Measurements from ENCODE around the gene PCNA.

PCNA gene

DNA sequence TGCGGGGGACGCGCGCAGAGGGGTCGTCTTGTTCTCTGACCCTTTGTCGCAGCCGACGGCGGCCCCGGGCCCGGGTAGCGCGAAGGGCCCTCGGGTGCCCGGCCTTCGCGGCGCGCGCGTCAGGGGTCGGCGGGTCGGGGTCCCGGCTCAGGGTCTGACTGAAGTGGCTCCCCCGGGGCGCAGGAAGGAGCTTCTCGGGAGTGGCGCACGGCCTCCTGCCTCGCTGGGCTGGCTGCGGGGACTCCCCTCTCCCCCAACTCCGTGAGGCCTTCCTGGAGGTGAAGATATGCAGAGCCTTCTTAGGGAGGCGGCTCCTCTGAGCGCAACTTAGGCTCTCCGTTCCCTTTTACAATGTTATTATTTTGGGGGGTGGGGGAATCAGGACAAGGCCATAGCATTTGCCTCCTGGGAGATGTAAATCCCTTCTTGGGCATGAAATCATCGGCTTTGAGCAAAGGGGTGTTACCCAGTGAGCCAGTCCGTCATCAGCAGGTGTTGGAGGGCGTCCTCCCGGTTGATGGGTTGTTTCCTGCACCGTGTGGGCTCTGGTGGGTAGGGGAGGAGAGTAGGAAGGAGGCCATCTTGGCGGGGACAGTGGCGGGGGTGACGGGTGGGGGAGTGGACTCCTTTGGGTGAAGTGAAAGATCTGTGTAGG, 7.6 kb upstream of the PCNA start:
- H3K4me3 ChIP-seq (ENCODE audit: low read depth, low read length): peak overlapping the region; percentile 78
- TF ChIP-seq, protein P1, sequence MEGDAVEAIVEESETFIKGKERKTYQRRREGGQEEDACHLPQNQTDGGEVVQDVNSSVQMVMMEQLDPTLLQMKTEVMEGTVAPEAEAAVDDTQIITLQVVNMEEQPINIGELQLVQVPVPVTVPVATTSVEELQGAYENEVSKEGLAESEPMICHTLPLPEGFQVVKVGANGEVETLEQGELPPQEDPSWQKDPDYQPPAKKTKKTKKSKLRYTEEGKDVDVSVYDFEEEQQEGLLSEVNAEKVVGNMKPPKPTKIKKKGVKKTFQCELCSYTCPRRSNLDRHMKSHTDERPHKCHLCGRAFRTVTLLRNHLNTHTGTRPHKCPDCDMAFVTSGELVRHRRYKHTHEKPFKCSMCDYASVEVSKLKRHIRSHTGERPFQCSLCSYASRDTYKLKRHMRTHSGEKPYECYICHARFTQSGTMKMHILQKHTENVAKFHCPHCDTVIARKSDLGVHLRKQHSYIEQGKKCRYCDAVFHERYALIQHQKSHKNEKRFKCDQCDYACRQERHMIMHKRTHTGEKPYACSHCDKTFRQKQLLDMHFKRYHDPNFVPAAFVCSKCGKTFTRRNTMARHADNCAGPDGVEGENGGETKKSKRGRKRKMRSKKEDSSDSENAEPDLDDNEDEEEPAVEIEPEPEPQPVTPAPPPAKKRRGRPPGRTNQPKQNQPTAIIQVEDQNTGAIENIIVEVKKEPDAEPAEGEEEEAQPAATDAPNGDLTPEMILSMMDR (IDR thresholded peaks at IDR 0.05; ENCODE audit: borderline replicate concordance, insufficient read depth, low read depth, low read length): no peak

DNA sequence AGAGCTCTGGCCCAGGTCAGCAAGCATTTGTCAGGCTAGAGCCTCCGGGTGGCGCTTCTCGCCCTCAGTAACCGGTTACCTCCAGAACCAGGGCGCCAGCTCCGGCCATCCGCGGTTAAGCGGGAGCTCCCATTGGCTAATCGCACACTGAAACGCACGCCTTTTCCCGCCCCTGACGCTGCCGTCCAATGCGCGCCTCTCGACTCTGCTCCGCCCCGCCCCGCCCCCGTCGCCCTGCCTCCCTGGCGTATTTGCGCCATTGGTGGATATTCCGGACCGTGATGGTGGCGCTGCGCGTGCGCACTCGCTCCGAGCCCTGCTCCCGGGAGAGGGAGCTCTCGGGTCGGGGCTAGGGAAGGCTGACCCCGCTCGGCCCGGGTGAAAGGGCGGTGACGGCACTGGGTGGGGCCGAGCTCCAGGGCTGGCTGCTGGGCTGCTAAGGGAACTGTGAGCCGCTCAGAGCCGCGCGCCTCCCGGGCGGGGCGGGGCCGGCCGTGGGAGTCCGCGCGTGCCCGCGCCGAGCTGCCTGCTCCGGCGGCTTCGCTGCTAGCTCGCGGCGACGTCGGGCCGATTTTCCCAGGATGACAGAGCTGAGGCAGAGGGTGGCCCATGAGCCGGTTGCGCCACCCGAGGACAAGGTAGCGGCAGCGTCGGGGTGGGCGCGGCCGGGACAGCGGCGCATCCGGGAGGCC, 6.9 kb upstream of the PCNA start, which contains the start of gene CDS2:
TSS of gene CDS2 (plus strand) at position 497 of the 692 bp plus-strand sequence. CDS start at position 582, 85 bp downstream.
- H3K4me3 ChIP-seq (ENCODE audit: low read depth, low read length): peak within 1 kb of the TSS; percentile 78
- TF ChIP-seq, protein P1 (IDR thresholded peaks at IDR 0.05; ENCODE audit: borderline replicate concordance, insufficient read depth, low read depth, low read length): peak; percentile 65

DNA sequence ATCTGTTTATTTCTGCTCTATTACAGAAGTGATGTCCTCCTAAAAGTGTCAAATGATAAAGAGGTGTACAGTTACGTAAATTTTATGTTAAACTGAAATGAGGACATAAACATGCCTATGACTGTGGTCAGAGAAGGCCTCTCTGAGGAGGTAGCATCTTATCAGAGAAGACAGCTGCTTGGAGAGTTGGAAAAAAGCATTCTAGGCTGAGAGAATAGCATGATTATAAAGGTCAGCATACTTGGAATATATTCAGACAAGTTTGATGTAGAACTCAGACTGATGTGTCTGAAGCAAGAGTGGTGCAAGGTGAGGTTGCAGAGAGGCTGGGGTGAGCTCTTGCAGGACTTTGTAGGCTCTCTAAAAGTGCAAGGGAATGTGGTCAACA, 3.1 kb upstream of the PCNA start:
- TF ChIP-seq, protein P1 (IDR thresholded peaks at IDR 0.05; ENCODE audit: borderline replicate concordance, insufficient read depth, low read depth, low read length): no peak

DNA sequence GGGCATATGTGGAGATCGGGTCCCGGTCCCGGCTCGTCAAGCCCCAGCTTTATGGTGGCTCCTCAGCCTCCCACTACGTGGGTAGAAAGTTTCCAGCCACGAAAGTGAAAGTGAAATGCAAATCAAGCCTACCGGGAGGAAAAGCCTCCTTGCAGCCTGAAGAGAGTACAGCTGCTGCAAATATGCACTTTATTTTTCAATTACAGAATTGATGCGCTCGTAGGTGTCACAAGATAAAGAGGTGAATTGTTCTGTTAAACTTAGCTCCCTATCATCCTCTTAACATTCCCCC, 373 bp upstream of the PCNA start:
- TF ChIP-seq, protein P1 (IDR thresholded peaks at IDR 0.05; ENCODE audit: borderline replicate concordance, insufficient read depth, low read depth, low read length): no peak
- H3K4me3 ChIP-seq (ENCODE audit: low read depth, low read length): peak overlapping the region; percentile 47

More for the DNA sequence above, 3.1 kb upstream of the PCNA start:
- no peak overlapping the region for H3K4me3 ChIP-seq (ENCODE audit: low read depth, low read length)

DNA sequence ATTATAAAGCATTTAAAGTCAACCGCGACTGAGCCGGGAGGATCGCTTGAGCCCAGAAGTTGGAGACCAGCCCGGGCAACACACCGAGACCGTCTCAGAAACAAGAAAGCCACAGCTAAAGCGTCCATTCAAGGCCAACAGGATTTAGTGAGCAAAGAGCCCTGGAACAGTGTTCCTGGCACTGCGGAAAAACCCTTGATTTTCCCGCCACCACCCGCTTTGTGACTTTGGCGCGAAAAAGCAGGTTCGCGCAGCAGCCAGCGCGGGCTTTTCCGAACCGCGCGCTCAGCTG, 669 bp downstream of the PCNA start:
- peak overlapping the region; percentile 71 for H3K4me3 ChIP-seq (ENCODE audit: low read depth, low read length)
- TF ChIP-seq, protein P1 (IDR thresholded peaks at IDR 0.05; ENCODE audit: borderline replicate concordance, insufficient read depth, low read depth, low read length): no peak

DNA sequence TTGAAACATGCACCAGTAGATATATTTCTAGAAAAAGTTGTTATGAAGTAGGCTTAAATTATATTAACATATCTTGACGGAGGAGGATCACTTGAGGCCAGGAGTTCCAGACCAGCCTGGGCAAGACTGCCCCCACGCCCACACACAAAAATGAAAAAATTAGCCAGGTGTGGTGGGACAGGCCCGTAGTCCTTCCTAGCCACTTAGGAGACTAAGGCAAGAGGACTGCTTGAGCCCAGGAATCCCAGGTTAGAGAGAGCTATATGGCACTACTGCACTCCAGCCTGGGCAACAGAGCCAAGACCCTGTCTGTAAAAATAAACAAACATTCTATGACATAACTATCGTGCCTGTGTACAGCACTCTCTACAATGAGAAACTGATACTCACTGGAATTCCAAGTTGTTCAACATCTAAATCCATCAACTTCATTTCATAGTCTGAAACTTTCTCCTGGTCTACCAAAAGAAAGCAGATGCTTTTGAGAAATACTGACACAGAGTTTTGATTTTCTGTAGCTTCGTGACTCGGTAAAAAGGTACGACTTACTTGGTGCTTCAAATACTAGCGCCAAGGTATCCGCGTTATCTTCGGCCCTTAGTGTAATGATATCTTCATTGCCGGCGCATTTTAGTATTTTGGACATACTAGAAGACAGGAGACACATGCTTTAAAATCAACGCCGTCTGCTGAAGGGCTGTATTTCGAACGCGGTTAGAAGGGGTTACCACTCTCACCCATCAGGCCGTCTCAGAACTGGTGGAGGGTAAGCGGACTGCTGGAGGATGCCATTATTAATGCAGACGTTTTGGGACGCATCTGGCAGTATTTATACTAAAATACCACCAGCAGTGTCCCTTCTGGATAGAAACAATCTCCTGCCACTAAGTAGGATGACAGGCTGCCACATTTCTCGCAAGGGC, 1.3 kb downstream of the PCNA start:
- H3K4me3 ChIP-seq (ENCODE audit: low read depth, low read length): peak overlapping the region; percentile 71
- TF ChIP-seq, protein P1 (IDR thresholded peaks at IDR 0.05; ENCODE audit: borderline replicate concordance, insufficient read depth, low read depth, low read length): no peak

Measured in GM12875 (cell line).